HG02840 (cell line): Measurements from ENCODE around the gene CYP2U1.
"Not testable (repeated sequence)": the region's sequence is repeated elsewhere in the genome, so short reads cannot be mapped to it uniquely, and the experiment has no call there.

ENCODE experiments used
- ATAC-seq: cut with Tn5 transposase; IDR thresholded peaks from one replicate; pipeline ENCODE4 v1.9.1; 2021; ENCODE audit warnings: mild to moderate bottlenecking, moderate library complexity, moderate number of reproducible peaks; ENCODE audit not compliant: unreplicated experiment, low FRiP score

Gene CYP2U1

DNA sequence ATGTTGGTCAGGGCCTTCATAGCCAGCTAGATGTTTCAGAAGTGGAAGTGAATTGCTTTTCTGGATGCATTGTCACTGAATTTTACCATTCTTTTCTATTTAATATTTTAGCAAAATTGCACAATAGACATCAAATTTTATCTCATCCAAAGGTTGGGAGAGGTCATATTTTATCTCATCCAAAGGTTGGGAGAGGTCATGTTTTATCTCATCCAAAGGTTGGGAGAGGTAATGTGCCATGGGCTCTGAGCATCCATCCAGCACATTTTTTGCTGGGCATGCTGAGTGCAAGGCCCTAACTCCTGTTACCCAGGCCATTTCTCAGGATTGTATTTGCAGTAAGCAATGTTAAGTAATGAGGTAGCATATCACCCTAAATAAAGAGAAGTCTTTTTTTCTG lies 14.7 kb upstream of the CYP2U1 start:
- no peak for ATAC-seq

DNA sequence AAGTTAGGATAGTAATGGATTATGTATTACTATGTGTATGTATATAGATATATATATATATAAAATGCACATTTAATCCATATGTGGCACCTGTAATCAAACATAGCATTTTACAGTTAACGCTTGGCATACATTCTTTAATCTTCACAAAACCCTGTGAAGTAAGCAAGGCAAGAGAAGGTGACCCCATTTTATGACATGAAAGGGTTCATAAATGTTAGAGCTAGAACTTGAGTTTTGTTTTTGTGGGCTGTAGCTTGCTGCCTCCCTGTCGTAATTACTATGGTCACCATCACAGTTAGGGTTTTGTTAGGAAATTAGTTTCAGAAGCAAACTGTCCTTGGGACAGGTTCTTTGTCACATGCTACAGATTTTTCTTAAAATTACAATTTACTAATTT lies 13.8 kb upstream of the CYP2U1 start:
- ATAC-seq = no peak

DNA sequence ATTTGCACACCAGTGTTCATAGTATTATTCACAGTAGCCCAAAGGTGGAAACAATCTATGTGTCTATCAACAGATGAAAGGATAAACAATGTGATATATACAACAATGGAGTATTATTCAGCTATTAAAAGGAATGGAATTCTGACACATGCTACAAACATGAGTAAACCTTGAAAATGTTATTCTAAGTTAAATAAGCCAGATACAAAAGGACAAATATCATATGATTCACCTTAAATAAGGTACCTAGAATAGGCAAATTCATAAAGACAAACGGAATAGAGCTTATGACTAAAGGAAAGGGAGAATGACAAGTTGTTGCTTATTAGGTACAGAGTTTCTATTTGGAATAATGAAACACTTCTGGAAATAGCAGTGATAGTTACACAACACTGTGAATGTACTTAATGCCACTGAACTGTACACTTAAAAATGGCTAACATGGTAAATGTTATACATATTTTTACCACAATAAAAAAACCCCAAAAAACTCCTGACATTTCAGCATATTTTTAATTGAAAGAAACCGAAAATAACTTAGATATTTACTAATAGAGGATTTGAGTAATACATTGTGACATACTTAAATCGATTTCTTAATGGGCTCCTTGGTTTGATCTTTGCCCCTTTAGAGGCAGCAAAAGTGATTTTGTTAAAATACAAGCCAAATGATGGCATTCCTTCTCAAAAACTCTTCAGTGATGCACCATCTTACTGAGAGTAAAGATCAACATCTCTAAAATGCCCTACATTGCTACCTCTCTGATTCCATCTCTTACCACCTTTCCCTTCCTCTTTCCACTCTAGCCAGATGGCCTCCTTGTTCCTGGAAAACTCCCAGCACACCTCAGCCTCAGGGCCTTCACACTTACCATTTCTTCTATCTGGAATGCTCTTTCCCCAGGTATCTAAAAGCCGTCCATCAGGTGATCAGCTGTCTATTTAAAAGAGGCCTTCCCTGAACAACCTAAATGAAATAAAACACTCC lies 8.6 kb upstream of the CYP2U1 start:
- no peak for ATAC-seq

DNA sequence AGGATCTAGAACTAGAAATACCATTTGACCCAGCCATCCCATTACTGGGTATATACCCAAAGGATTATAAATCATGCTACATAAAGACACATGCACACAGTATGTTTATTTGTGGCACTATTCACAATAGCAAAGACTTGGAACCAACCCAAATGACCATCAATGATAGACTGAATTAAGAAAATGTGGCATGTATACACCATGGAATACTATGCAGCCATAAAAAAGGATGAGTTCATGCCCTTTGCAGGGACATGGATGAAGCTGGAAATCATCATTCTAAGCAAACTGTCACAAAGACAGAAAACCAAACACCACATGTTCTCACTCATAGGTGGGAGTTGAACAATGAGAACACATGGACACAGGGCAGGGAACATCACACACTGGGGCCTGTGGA lies 5.6 kb upstream of the CYP2U1 start:
- ATAC-seq = not testable (repeated sequence)

DNA sequence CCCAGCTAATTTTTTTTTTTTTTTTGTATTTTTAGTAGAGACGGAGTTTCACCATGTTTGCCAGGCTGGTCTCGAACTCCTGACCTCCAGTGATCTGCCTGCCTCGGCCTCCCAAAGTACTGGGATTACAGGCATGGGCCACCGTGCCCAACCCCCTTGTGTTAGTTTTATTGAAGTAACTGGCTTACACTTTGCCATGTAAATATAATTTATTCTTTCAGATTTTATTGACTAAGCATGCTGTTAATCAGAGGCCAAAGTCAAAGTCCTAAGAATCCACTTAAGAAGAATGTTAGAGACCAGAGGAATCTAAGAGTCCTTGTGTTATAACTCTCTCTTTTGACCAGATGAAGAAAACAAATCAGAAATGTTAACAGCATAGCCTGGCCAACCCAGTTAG lies 4.5 kb upstream of the CYP2U1 start:
- ATAC-seq = not testable (repeated sequence)

DNA sequence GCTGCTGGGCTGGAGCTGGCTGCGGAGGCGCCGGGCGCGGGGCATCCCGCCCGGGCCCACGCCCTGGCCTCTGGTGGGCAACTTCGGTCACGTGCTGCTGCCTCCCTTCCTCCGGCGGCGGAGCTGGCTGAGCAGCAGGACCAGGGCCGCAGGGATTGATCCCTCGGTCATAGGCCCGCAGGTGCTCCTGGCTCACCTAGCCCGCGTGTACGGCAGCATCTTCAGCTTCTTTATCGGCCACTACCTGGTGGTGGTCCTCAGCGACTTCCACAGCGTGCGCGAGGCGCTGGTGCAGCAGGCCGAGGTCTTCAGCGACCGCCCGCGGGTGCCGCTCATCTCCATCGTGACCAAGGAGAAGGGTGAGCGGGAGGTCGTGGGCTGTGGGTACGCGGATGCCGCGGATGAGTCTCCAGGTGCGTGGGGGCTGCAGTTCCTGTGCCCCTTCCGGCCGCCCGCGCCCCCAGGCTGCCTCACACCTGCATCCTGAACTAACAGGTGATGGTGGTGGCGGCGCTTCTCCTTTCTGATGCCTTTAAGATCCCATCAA lies 499 bp downstream of the CYP2U1 start:
- ATAC-seq = peak; percentile 23

DNA sequence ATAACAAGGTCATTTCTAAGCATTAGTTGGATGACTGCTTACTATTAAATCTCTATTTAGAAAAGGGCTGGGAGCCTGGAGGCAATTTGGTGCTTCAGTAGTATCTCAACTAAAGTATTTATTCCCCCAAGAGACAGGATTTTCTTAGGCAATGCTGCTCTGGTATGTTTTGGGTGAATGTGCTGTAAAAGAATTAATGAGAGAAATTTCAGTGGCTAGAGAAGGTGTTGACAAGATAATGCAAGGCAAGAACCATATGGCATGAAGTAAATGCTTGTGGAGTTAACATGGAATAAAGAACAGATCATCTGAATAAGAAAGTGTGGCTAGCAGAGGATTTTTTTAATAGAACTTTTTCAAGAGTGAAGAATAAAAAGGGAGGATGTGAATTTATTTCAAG lies 3.9 kb downstream of the CYP2U1 start:
- no peak for ATAC-seq

DNA sequence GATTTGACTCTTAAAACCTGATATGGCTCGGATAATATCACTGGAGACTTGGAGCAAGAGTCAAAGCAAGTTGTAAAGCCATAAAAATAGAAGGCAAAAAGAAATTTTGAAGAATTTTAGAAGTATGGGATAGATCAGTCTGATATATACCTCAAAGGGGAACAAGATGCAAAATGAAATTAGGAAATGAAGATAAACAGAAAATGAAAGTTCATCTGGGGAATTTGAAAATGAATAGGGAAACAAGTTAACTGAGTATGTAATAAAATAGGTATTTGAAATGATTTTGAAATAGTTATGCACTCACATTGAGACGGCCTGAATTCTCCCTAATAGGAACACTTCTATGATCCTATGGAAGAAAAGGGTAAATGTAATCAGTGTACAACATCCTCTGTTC lies 5.7 kb downstream of the CYP2U1 start:
- ATAC-seq = no peak

DNA sequence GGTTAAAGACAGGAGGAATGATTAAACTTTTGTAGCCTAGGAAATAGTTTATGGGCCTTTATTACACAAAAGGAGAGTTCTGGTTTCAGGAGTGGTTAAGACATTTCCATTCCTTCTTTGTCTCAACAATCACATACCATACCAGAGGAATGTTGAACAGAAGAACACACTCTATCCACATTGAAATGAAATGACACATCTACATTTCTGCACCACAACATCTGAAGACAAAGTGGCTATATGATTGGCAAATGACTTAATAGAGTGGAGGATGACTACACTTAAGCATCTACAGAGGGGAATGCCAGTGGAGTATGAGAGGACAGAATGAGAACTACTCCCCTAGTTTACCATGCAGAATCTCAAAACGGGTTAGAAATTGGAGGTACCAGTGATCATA lies 8.0 kb downstream of the CYP2U1 start:
- ATAC-seq = no peak

DNA sequence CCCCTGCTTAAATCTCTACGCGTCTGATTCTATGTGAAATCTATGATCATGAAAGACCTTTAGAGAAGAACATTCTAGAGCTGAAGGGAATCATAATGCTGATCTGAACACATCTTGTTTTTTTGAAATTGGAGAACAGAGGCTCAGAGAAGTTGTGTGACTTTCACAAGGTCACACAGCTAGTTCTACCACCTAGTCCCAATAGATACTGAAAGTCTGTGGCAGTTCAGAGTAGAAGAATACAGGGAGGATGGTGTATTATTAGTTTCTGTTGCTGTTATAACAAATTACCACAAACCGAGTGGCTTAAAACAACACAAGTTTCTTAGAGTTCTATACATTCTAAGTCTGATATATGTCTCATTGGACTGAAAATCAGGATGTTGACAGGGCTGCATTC lies 14.5 kb downstream of the CYP2U1 start:
- no peak for ATAC-seq

DNA sequence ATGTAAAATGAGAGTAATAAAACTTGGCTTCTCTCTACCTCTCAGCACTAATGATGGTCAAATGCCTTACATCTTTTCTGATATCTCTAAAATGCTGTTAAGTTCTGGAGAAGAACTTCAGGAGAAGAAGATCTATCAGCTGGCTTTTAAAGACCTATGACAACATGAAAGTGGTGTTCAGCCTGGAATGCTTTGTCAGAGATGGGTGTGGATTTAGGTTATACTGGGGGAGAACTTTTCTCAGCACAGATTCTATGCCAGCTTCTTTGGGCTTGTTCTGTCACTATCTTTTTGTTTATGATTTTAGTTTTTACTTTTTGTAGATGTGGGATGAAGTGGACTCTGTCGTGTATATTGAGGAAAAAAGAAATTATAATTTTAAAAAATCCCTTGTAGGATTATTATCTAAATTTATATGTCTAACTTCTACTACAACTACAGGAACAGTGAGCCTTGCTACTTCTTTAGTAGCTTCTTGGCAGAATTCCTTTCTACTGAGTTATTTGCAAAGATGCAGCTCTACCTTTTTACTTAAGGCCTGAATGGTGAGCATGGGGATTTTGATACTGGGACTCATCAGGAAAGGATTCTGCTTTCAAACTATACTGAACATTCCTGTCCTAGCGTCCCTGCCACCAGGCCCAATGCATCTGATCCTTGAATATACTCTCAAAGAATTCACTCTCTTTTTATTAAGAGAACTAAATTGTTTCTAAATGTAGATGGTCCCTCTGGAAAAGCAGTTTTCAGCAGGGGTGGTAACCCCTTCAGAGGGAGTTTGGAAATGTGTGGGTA lies 19.6 kb downstream of the CYP2U1 start:
- no peak for ATAC-seq

DNA sequence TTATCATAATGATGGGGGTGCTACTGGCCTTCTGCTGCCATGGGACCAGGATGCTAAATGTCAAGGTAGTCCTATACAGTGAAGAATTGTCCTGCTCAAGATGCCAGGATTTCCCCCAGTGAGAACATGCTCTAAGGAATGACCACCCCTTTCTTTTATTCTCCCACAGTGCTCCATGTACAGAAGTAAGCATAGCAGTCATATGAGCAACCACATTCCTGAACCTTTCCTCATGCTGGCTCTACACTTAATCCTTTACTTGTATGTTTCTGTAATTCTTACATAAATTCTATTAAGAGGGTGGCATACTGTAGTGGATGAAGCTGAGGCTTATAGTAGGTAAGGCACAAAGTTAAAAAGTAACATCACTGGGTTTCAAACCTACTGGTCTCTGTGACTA lies 20.2 kb downstream of the CYP2U1 start:
- no peak for ATAC-seq

DNA sequence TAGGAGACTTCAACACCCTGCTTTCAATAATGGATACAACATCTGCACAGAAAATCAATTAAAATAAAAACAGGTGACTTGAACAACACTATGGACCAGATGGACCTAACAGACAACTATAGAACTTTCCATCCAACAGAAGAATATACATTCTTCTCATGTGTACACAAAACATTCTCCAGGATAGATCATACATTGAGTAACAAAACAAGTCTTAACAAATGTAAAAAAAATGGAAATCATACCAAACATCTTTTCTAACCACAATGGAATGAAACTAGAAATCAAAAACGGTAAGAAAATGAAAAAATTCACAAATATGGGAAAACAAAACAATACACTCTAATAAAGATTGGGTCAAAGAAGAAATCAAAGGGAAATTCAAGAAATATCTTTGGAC lies 24.7 kb downstream of the CYP2U1 start:
- ATAC-seq = no peak

DNA sequence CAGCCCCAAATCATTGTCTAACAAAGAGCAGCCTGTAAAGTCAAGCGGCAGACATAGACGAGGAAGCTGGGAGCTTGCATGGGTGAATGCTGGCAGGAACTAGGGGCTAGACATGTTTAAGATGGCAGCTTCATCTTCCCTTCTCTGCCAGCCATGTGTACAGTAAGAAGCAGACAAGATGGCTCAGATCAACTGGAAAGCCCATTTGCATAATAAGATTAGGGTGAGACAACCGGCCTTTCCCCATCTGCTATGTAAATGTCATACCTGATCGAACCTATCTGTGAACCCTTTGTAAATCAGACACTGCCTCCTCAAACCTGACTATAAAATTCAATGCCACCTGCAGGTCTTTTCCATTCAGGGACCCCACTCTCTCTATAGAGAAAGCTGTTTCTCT lies 35.6 kb downstream of the CYP2U1 start:
- no peak for ATAC-seq

DNA sequence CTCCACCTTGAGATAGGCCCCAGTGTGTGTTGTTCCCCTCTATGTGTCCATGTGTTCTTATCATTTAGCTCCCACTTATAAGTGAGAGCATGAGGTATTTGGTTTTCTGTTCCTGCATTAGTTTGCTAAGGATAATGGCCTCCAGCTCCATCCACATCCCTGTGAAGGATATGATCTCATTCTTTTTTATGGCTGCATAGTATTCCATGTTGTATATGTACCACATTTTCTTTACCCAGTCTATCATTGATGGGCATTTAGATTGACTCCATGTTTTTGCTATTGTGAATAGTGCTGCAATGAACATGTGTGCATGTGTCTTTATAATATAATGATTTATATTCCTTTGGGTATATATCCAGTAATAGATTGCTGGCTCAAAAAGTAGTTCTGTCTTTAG lies 36.2 kb downstream of the CYP2U1 start:
- ATAC-seq = not testable (repeated sequence)

DNA sequence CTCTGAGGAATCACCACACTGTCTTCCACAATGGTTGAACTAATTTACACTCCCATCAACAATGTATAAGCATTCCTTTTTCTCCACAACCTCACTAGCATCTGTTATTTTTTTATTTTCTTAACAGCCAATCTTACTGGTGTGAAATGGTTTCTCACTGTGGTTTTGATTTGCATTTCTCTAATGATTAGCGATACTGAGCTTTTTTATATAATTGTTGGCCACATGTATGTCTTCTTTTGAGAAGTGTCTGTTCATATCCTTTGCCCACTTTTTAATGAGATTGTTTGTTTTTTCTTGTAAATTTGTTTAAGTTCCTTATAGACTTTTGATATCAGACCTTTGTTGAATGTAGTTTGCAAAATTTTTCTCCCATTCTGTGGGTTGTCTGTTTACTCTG lies 36.6 kb downstream of the CYP2U1 start:
- ATAC-seq = not testable (repeated sequence)

DNA sequence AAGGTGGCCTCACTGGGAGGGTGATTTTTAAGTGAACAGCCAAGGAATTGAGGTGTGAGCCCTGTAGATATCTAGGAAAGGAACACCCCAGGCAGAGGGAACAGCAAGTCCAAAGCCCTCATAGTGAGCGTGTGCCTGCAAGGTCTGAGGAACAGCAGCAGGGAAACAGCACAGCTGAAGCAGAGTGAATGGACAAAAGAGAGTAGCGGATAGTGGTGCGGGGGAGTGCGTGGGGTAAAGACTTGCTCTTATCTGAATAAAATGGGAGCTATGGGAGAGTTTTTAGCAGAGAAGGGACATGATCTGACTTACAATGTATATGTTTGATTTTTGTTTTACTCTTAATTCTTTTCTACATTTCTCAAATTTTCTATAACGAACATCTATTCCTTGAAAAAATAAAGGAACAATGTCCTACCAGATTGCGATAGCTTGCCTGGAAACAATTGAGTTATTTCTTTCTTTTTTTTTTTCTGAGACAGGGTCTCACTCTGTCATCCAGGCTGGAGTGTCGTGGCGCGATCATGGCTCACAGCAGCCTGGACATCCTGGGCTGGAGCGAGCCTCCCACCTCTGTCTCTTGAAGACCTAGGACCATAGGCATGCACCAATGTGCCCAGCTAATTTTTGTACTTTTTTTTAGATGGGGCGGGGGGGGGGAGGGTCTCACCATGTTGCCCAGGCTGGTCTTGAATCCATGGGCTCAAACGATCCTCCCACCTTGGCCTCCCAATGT lies 38.9 kb downstream of the CYP2U1 start:
- no peak for ATAC-seq

DNA sequence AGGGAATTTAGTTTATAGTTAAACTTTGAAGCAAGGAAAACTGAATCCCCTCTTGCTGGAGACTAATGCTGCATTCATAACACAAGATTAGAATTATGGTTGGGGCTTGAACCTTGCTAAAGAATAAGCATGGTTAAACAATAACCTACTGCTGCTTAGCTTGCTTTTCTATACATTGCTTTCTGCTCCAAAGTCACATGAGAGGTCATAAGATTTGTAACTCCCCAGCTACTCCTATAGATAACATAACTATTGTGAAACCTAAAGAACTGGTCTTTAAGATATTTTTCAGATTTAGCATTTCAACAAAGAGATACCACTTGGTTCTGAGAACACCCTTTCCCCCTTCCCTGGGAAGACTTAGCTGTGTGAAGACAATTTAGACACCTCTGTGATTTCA lies 41.3 kb downstream of the CYP2U1 start:
- no peak for ATAC-seq

DNA sequence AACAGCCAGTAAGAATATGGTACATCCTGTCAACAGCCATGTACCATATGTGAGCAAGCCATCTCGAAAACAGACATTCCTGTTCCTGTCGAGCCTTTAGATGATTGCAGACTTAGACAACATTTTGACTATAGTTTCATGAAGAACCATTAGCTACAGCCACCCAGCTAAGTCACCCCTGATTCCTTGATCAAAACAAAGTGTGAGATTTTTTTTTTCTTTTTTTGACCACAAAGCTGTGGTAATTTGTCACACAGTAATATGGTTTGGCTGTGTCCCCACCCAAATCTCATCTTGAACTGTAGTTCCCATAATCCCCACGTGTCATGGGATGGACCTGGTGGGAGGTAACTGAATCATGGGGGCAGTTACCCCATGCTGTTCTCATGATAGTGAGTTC lies 43.2 kb downstream of the CYP2U1 start:
- ATAC-seq = no peak

DNA sequence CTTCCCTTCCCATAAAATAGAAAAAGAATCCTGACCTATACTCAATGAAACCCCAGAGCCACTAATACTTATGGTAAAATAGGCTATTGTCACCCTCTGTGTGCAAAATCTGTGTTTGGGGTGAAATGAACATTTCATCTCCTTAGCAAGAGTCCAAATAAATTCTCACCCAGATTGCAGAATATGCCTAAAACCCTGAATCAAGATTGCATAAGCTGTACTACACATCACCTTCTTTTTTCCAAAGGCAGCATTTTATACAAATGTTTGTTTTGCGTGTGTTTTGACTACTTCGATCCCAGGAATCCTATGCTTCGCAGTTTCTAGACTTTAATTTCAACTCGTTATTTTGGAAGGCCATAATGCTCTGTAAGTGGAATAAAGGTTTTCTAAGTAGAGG lies 46.1 kb downstream of the CYP2U1 start:
- no peak for ATAC-seq
